Head of caudate nucleus (tissue), 42 donors: ENCODE measurements around the gene UVSSA.

ENCODE experiments used
- DNase-seq, 42 donors: peaks; one replicate each; pipeline versions ENCODE4 v3.0.0 to v3.0.0-alpha.2; 2020 to 2021; ENCODE audit warnings: mixed read lengths in 7 of 42
- intact Hi-C: fragments of 100-400 bp; cut with DNase I; formaldehyde crosslinking; loops from one replicate; pipeline ENCODE4 v1.15.0; 2022

The UVSSA gene

DNA sequence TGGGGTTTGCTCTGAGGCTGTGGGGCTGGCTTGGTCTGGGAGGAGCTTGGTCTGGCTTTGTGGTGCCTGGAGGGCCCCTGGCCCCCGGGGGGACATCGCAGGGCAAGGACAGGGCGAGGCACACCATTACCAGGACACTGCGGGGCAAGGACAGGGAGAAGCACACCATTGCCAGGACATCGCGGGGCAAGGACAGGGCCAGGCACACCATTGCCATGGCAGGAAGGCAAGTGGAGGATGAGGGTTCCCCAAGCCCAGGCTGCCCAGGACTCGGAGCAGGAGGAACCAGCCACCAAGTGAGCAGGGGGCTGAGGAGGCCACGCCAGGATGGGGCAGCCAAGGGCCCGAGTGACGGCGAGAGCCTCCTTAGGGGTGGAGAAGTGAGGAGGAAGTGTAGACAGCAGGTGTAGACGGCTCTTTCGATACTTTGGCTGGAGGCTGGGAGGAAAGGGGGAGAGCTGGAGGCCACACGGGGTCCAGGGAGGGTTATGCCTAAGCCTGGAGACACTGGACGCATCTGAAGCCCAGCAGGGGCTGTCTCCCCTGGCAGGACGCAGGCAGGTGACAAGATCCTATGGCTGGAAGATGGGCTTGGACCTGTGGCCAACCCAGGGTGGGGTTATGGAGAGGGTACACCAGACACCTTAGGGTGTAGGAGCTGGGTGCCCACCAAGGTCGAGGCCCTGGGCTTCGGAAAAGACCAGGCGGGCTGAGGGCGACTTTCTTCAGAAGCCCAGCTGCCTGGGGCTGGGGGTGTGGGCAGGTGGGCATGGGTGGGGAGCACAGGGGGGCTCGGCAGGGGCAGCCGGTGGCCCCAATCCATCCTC, 51.9 kb downstream of the UVSSA start:
- intact Hi-C loops: no loop called here
- peak in 7 of 42 donors; percentile 1 to 15 (median 3) for DNase-seq

DNA sequence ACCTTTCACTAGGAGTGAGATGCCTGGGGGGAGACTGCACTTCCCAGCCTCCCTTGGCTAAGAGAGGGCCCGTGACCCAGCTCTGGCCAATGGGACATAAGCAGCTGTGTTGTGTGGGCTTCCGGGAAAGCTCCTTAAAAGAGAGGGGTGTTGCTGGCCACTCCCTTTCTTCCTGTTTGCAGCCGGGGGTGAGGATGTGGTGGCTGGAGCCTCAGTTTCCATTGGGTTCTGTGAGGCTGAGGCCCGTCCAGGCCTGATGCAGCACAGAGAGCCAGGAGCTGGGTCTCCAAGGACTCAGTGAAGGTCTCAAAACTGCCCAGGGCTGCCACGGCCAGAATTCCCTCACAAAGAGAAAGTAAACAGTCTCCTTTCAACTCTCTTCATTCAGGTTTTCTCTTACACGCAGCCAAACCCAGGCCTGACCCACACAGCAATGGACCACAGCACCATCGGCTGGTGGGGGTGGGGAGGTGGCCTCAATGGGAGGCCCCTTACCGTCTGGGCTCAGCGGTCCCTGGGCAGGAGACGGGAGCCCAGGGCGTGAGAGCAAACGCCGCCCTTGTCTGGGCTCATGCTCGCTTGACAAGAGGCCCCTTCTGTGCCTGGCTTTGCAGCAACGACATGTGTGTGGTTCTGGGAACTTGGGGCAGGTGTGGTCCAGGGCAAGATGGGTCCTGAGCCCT, 52.6 kb downstream of the UVSSA start:
- intact Hi-C loops: no loop called here
- DNase-seq: peak in 10 of 42 donors; percentile 0 to 19 (median 4)

DNA sequence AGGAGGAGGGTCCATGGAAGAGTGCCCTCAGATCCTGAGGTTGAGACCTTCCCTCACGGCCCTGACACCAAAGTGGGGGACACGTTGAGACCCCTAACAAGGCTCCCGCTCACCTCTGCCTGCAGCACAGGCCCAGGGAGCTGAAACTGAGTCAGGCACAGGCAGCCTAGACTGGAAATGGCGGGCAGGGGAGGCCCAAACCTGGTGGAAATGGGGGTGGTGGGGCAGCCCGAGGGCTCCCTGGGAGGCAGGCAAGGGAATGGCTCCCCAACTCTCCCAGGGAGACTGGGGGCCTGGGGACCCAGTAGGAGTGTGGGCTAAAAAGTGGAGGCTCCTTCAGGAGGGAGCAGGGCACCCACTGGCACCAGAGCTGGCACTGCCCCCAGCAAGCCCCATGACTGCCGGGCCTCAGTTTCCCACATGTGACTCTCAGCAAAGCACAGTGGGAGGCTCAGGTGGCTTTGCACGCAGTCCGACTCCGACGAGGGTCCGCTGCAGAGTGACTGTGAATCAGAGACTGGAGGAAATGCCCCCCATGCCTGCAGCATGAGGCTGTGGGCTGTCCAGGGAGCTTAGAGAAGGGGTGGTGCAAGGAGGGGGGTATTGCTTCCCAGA, 53.3 kb downstream of the UVSSA start:
- intact Hi-C loops: no loop called here
- peak in 10 of 42 donors; percentile 1 to 22 (median 5) for DNase-seq

DNA sequence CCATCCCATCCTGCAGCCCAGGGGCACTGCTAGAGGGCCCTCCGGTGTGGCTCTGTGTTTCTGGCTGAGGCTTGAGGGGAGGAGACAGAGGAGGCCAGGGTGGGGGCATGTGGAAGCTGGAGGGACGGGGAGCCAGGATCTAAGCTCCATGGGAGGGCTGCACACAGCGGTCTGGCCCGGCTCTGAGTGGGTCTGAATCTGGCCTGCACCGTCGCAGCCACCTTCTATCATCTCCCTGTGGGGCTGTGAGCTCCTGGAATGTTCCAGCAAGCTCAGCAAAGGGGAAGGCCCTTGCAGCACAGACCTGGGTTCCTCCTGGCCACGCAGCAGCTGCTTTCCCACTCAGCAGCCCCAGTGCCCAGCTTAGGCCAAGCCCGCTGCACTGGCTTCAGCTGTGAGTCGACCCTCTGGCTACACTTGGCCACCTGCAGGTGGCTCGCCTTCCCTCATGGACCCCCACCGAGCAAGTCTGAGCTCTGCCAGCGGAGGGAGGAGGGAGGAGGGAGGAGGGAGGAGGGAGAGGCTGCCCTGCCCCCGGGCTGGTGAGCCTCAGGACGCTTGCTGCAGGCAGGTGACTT, 53.9 kb downstream of the UVSSA start:
- intact Hi-C loops: no loop called here
- DNase-seq: peak in 9 of 42 donors; percentile 0 to 20 (median 5)

DNA sequence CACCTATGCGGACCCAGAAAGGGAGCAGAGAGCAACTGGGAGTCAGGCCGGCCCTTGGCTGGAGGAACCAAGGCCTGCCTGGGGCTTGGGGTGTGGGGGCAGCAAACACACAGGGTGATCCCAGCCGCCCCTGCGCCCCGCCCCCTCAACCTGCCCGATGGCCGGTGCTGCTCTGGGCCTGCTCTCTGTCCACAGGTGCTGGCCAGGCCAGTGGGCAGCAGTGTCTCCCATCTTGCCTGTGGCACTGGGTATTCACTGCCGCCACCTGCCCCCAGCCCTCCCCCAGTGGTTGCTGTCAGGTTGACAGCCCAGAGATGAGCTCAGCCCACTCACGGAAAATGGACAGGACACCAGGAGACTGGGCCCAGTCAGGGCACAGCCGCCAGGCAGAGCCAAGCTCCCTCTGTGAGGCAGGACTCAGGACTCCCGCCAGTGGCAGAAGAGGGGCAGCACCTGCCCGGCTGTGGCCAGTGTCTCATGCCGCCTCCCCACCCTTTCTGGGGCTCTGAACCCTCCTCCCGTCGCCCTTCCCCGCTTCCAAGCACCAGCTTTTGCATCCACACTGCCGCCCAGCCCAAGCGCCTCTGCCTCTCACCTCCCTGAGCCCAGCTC, 54.5 kb downstream of the UVSSA start:
- intact Hi-C loops: no loop called here
- DNase-seq: peak in 10 of 42 donors; percentile 1 to 33 (median 5)

DNA sequence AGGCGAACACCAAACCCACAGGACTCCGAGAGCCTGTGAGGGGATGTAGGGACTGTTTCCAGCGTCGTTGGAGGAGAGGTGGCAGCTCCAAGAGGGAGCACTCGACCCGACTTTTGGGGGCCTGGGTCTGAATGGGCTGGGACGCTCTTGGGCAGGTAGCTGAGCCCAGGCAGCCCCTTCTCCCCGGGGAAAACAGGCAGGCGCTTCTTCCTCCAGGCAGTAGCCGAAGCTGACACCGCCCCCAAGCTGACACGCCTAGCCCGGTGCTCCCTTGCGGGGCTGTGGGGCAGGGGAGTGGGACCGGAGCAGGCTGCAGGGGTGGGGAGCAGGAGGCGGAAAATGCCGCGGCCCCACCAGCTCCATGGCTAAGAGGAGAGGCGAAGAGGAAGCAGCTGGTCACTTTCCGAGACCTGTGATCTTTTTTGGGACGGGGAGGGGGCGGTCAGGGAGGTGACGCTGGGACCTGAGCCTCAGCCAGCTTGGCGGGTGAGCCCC, 55.1 kb downstream of the UVSSA start:
- peak in 10 of 42 donors; percentile 0 to 33 (median 5) for DNase-seq

DNA sequence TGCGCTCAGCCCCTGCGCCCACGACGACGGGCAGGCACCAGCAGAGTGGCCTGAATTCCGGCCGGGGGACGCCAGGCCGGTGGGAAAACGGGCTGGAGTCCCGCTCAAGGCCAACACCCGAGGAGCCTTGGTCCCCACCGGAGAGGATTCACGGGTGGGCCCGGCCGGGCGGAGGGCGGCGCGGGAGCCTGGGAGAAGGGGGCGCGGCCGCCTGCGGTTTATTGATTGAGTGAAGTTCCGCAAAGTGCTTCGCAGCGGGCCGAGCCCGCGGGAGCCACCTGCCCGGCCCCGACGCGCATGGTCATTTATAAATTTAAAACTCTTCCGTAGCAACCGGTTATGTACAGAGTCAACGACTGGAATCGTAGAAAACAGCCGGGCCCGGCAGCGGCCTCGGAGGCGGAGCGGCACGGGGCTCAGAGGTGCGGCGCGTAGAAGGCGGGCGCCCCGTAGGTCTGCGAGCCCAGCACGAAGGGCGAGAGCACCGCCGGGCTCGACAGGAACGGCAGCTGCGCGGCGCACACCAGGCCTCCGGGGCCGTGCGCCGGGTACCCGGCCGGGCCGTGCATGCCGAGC, 55.6 kb downstream of the UVSSA start:
- peak in 10 of 42 donors; percentile 1 to 25 (median 6) for DNase-seq
- intact Hi-C loops: no loop called here

More for the DNA sequence above, 55.1 kb downstream of the UVSSA start:
- intact Hi-C loops: no loop called here

DNA sequence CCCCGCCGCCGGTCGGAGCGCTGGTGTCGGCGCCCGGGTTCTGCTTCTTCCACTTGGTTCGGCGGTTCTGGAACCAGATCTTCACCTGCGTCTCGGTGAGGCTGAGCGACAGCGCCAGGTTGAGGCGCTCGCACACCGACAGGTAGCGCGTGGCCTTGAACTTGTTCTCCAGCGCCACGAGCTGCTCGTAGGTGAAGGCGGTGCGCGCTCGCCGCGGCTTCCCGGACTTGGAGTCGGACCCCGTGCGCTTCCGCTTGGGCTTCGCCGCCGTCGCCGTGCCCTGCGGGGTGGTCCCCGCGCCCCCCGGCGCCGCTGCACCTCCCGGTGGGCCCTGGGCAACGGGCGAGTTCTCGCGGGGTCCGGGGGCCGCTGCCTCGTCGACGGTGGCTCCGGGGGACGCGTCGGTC, 56.2 kb downstream of the UVSSA start:
- intact Hi-C loops: no loop called here
- peak in 14 of 42 donors; percentile 2 to 39 (median 12) for DNase-seq

DNA sequence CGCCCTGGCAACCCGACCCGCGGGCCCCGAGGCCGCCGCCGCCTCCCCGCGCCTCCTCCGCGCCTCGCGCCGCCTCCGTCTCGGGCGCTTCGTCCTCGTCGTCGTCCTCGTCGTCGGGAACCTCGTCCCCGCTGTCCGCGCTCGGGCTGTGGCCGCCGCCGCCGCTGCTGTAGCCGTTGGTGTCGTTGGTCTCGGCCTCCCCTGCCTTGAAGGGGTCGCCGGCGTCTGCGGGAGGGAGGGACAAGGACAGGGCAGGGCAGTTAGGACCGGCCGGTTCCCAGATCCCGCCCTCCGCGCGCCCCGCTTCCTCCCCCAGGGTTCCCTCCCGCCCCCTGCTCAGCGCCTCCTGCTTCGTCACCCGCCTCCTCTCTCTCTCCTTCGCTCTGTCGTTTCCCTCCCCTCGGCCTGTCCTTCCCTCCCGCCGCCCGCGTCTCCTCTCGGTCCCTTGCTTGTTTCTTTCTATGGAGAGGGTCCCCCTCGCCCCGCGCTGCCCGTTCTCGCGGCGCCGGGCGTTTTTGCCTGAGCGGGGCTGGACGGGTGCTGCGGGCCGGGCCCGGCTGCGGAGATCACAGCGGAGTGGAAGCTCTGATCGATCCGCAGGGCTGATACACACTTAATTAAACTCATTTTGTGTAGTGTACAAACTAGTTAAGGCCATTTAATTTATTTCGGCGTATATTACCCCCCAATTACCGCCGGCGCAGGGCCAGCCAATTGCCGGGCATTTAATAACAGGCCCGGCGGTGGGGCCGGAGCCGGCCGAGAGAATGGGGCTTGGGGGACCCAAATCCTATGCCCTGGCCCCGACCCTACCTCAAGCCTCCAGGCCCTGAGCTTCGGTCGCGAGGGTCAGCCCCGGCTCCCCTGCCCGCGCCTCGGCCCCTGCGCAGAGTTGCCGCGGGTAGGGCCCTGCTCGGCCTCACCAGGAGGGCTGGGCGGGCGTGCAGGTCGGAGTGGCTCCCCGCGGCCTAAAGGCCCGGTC, 56.9 kb downstream of the UVSSA start:
- intact Hi-C loops: no loop called here
- DNase-seq: peak in 15 of 42 donors; percentile 1 to 34 (median 9)

DNA sequence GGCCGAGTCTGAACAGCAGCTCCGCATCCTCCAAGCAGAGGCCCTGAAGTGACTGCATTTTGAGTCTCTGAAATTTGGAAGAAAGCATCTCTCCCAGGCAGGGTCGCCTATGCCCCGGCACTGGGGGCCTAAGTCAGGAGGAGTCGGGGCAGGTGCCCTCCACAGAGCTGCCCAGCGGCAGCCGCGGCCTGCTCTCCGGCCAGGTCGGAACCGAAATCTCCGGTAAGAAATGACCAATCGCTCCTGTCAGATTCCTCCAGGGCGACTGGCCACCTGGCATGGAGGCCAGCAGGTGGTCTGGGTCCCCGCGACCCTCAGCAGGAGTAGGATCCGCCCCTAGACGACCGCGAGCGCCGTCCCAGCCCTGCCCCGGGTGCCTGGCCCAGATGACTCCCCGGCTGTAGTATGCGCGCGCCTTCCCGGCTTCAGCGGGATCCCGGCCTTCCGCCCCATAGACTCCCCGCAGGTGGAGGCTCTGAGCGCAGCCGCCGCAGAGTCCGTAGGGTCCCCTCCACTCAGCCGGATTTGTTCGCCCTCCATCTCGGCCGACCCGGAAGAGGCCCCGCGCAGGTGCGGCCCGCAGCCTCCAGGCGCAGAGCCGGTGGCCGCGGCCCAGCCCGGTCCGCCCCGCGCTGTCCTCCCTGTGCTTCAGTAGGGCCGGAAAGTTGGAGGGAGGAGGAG, 57.7 kb downstream of the UVSSA start:
- intact Hi-C loops: no loop called here
- DNase-seq: peak in 12 of 42 donors; percentile 3 to 36 (median 8)

DNA sequence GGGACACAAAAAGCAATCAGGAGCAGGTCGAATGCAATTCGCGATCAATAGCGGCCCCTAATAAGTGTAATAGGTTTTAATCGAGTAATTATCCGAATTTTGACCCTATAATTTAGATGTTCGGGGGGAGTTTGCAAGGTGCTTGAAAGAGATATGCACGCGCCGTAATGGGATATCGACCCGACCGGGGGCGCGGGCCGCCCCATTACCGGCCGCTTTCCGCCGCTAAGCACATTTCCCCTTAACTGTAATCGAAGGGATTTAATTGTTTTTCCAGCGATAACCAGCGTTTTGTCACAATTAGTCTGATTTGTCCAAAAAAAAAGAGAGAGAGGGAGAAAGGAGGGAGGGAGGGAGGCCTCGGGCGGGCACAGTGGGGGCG, 58.2 kb downstream of the UVSSA start:
- intact Hi-C loops: no loop called here
- DNase-seq: peak in 7 of 42 donors; percentile 1 to 20 (median 3)

DNA sequence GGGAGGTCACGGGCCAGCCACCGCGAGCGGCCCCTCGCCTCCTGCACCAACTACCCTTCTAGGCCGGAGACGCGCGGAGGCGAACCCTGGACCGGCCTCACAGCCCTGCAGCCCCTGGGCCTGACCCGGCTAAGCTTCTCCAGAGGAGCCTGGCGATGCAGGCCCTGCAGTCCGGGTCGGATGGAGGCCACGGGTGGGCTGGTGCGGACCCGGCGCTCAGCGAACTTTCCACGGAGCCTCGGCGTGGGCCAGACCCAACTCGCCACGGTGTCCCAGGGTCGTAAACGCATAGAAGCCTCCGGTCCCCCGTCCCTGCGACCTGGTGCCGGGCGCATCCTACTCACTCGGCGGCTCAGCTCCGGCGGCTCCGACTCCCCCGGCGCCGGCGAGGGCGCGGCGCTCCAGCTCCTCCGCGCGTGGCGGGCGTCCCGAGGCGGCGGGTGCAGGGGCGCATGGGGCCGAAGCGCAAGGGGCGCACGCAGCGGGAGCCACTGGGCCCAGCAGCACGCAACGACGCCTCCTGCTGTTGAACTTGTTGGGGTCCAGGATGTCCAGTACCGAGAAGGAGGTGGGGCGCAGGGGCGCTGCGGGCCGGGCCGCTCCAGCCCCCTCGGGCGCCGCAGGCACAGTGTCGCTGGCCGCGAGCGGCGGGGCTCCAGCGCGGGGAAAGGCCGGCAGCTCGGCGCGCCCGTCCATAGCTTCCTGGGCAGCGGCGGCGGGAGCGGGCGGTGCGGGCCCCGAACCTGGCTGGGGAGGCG, 58.8 kb downstream of the UVSSA start:
- intact Hi-C loops: no loop called here
- peak in 14 of 42 donors; percentile 2 to 32 (median 12) for DNase-seq

DNA sequence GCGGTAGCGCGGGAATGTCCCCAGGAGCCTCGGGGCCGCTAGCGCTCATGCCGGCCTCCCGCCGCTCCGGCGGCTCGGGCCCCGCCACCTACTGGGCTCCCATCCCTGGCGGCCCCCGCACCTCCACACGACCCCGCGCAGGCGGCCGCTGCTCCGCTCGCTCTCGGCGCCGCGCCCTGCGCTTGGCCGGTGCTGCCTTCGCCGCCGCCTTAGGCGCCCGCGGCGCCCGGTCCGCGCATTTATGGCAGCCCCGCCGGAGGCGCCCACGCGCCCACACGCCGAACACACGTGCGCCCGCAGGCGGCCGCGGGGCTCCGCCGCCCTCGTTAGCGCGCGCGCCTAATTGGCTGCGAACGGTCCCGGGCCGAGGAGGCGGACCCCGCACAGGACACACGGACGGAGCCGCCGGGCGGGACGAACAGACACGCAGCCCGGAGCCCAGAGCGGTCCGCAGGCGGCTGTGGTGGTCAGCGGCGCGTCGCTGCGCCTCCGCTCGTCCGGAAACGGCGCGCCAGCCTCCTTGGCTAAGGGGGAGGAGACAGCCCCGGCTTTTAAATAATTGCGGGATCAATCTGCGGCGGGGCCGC, 59.5 kb downstream of the UVSSA start, which contains the start of gene NKX1-1:
Gene NKX1-1 (minus strand): TSS at position 49 of the 587 bp plus-strand sequence. CDS start 0 bp downstream, at position 49.
- peak in 11 of 42 donors; percentile 1 to 31 (median 6) for DNase-seq
- intact Hi-C loops: no loop called here

DNA sequence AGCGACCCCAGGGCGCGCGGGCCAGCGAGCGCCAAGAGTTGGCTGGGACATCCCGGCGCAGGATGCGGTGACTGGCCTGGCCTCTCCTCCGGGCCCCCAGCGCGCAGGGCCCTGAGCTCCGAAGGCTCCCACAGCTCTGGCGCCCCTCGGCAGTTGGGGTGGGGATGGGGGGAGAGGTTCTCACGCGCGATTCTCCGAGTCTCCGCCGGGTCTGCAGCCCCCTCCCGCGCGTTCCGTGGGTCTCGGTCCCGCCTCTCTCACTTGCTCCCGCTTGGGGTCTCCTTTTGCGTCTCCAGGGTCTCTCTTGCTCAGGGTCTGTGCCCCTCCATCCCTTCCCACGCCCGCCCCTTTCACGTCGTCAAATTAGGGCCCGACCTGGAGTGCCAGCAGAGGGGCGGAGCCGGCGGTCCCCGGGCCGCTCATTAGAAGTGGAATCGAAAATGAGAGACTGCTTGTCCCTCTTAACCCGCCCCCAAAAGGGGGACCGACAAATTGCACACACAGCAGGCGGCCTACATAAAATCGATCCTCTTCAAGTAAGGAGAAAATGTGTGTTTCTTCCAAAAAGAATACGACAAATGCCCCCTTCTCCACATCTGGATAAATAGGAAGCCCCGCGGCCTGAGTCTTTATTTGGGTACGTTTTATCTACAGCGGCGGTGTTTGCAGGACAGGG, 60.1 kb downstream of the UVSSA start:
- intact Hi-C loops: no loop called here
- DNase-seq: peak in 7 of 42 donors; percentile 5 to 21 (median 7)
